Measurements from ENCODE around the gene DOK1.

Gene DOK1

DNA sequence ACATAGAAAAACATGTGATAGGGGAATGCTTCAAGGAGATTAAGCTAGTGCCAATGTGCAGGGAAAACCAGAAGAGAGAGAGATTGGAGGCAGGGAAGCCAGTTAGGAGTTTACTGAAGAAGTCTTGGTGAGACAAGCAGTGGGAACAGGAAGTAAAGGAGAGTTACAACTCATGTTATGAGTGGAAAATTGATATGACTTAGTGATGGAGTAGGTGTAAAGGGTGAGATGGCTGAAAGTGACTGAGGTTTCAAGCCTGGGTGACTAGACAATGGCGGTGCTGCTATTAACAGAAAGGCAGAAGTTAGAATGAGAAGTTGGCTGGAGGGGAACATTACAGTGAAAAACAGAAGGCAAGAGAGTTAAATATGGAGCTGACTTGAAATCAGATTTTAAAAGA, 16.5 kb downstream of the DOK1 start:
- no peak for DNase-seq (ENCODE audit: low read depth)

DNA sequence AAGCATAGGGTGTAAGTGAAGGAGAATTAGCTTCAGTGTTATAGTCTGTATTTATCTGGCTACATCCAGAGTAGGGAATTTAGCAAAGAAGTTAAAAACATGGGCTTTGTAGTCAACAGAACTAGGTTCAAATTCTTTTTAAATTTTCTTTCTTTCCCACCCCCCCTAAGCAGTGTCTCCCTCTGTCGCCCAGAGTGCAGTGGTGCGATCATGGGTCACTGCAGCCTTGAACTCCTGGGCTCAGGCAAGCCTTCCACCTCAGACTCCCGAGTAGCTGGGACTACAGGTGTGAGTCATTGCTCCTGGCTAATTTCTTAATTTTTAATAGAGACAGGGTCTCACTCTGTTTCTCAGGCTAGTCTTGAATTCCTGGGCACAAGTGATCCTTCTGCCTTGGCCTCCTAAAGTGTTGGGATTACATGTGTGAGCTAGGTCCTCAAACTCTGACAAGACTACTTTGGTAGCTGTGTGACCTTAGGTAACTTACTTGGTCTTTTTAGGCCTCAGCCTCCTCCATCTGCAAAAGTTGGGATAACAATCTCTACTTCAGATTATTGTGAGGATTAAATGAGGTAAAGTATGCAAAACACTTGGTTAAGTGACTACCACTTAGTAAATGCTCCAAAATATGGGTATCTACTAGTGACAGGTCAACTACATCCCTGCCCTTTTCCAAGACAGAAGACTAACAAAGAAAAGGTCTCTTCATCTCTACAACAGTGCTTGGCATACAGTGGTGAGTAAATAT, 17.8 kb downstream of the DOK1 start:
- DNase-seq (ENCODE audit: low read depth) = no peak

DNA sequence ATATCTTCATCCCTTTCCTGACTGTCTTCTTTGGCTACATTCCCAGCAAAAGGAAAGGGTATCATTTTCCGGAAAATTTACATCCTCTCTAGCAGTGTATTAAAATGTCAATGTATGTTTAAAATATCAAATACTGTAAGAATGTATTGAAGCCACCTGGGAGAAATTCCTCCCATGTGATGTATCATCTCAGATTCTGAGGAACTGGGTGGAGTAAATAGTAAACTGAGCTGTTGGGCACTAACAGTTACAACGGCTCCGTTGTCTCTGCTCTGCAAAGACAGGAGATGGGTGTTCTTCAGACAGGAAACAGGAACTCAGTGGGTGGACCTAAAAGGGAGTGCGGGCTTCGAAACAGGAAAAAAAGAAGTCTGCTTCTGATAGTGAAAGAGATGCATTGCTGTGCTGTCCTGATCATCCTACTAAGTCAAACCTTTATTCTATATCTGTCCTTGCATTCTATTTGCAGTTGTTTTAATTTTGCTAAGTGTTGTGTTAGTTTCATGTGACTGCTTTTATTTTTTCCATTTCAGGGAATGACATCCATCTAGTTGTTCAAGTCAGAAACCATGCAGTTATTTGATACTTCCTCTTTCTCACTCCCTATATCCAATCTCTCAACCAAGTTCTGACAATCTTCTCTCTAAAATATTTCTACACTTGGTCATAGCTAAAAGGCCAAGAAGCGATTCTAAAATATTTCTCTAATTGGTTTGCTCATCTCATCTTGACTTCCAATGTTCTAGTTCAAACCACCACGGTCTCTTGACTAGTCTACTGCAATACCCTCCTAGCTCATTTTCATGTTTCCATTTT, 19.4 kb downstream of the DOK1 start:
- DNase-seq (ENCODE audit: low read depth) = peak; percentile 82

DNA sequence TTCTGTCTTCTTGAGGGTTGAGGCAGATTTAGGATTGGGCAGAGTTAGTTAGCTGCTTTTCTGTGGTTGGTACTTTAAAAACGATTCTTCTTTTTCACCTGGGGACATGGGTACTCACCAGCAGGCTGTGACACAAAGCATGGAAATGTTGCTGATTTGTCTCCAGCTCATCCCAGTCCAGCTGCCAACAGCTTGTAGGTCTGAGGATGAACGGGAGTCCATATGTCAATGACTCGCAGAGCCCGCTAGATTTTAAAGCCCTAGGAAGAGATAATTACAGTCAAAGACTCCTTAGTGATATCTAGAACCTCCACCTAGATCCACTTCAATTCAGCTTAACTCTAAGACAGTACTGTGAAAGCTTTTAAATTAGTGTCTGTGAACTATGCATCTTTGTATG, 20.8 kb downstream of the DOK1 start:
- DNase-seq (ENCODE audit: low read depth) = no peak

DNA sequence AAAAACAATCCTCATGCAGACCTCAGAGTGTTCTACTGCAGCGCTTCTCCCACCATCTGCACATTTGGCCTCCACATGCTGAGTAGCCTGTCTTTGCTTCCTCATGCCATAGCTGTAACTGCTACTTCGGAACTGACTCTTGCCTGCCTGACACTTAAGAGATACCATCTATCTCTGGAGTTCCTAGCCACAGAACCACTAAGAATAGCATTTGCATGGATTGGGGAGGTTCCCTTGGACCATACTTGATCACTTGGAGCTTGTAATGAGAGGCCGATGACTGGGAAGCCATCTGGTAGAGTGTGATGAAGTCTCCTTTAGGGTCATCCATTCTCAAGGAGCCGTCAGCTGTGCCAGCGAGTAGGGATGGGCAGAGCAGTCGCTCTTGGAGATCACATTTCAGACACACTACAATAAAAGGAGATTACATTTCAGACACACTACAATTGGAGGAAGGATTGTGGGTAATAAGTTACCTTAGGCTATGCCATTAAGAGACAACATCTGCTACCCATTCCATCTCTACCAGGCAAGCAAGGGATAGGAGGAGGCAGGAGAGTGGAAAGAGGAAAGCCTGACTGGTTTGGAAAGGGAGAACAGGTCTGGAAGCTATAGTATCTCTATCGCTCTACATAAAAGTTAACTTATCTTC, 21.8 kb downstream of the DOK1 start:
- DNase-seq (ENCODE audit: low read depth) = no peak

DNA sequence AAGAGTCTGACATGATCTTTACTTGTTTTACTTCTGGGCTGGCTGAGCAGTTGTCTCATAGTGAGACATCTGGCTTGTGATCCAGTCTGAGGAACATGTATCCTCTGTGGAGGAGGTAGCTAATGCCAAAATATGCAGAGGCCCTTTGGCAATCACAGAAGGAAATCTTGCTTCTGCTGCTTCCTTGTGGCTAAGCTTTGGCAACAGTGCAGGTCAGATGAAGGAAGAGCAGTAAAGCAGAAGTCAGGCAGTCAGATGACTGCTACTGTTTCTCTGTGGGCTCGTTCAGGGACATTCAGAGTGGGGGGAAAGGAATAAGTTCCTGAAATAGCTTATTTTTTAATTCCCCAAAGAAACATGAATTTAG, 22.3 kb downstream of the DOK1 start:
- no peak for DNase-seq (ENCODE audit: low read depth)

DNA sequence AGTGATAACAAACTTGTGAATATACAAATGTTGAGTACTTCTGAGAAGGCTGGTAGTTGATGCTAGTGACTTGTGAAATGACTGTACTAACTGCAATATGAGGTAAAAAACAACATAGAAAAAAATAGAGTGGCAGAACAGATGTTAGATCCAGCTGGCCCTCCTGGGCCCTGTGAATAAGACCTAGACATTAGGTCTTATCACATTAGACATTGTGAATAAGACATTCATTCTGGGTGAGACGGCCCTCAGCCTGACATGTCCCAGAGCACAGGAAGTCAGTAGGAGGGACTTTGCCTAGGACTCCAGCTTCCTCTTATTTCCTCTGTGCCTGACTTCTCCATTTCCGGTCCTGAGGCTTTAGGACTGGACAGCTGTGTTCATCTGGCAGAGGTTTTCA, 22.9 kb downstream of the DOK1 start:
- no peak for DNase-seq (ENCODE audit: low read depth)

DNA sequence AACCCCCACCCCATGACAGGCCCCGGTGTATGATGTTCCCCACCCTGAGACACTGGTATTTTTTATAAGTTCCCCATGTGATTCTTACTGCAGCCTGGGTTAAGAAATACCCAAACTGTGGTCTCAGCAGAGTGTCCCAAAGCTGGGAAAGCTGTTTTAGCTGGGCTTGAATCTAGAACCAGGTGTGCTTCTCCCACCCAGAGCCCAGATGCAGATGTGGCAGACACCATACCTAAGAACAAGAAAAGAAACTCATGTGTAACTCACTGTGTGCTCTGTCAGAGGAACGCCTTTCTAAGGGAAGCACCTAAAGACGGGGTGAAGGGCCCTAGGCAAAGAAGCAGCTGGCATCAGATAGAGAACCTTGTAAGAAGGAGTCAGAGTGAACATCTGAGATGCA, 23.9 kb downstream of the DOK1 start:
- no peak for DNase-seq (ENCODE audit: low read depth)

DNA sequence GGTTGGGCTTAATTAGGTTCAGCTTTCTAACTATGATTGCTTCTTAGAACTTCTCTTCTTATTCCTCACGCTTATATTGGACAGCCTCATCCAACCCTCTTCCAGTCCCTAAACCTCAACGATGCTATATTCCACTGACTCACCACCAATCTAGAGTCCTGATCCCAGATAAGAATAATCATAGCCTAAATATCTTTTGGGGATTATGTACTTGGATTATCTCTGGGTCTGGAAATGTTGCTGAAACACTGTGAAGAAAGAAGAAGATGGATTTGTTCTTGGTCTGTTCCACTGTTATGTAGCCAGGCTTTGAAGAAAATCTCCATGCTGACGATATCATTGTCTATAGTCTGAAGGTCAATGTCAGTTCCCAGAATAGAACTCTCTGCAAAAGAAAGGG, 26.9 kb downstream of the DOK1 start:
- DNase-seq (ENCODE audit: low read depth) = no peak

DNA sequence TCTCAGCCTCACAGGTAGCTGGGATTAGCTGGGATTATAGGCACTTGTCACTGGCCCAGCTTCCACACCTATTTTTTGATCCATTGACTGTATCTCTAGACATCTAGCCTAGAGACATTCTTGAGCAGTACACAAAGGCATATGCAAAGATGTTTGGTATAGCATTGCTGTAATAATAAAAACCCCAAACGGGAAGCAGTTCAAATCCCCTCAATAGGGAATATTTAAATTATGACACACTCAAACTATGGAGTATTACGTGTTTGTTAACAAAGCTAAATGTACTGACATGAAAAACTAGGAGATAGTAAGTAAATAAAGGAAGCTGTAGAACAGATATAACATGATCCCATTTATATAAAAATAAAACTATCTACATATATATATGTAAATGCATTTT, 27.7 kb downstream of the DOK1 start:
- no peak for DNase-seq (ENCODE audit: low read depth)

DNA sequence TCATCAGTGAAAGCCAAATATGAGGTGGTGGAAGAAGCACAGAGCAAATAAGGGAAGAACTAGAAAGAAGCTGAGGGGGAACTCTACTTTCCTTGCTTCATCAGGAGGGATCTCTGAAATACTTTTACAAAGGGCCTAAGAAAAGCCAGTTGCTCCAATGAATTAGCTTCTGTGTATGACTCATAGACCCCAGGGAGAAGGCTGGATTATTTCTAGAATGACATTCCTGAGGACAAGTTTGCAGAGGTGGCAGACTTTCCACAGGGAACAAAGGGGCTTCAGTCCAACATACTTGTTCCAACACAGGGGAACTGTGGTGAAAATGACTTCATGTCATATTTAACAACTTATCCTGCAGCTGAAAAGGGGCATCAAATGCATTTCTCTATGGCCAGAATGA, 29.0 kb downstream of the DOK1 start:
- no peak for DNase-seq (ENCODE audit: low read depth)

DNA sequence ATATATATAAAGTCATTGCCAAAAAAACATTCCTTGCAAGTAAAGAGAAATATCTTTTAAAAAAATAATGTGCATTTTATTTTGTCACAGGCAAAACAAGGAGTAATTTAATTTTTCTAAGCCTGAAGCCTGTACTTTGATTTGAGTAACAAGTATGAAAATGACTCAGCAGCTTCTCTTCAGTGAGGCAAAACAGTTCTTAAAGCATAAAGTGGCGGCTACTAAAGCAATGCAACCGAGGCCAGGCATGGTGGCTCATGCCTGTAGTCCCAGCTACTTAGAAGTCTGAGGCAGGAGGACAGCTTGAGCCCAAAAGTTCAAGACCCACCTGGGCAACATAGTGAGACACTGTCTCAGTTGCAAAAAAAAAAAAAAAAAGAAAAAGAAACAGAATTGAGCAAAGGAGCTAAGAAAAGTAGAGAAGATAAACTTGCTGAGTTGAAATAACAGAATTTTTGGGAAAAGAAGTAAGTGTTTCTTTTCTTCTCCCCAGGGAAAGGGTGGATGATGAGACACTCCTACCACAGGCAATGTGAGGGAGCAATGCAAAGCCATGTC, 29.6 kb downstream of the DOK1 start:
- DNase-seq (ENCODE audit: low read depth) = no peak

DNA sequence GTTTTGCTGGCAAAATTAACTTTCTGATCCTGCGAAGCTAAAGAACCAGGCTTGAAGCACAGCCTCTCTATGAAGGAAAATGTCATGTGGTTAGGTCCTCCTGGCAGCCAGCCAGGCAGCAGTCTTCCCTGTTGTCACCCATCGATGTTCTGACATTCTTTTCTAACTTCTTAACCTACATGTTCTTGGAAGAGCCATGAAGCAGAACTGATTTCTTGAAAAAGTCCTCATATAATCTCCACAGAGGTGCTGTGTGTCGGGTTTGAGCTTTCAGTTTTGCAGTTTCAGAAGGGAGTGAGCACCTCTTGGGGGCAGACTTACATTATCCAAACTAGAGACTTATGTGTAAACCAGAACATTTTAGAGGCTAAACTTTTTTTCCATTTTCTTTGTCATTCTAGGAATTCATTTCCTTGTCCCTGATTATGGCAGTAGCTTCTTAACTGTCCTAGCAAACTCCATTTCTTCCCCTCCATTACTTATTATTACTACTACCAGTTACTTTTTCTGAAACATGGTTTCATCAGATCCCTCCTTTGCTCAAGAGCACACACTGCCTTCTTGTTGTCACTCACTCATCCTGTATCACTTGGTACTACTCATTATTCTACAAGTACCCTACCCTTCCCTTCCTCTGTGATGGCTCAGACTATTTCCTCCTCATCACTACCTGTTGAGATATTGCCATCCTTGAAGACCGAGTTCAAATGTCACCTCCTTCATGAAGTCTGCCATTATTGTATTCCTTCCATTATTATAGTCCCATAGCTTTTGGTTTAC, 31.1 kb downstream of the DOK1 start:
- no peak for DNase-seq (ENCODE audit: low read depth)

DNA sequence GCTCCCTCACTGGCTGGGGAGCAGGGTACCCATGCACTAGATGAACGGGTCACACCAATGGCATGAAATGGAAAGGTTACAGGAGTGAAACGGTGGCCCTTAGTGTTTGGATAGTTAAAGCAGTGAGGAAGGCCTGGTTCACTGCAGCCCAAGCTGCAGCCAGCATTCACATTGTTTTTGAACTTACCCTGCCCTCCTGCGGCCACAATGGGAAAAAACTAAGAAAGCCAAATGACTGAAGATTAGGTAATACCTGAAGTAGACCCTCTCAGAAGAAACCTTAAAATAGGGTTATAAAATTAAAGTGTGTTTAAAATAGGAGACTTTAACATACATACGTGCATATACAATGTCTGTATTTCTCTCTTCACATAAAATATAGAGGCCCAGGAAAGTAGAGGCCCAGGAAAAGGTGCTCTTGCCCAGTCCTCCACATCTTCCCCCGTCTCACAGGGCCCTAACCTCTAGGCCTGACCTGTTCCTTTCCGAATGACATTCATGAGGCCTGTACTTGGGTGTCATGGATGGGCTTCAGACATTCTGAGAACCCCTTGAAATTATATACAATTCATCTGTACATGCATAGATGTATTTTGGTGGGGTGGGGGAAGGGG, 33.3 kb downstream of the DOK1 start:
- no peak for DNase-seq (ENCODE audit: low read depth)

DNA sequence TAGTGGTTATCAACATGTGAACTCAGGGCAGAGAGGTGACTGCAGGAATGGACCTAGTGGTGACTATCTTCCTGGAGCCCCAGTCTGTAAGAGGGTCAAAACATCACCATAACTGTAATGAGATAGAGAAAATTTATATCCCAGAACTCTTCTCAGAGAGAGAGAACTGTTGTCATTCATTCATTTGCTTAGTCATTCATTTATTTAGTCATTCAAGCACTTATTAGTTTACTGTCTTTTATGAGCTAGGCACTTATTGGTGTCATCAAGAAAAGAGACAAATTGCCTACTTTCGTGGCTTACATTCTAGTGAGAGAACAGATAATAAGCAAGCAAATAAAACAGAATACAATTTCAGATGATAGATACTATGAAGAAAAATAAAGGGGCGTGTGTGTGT, 34.1 kb downstream of the DOK1 start:
- DNase-seq (ENCODE audit: low read depth) = no peak

DNA sequence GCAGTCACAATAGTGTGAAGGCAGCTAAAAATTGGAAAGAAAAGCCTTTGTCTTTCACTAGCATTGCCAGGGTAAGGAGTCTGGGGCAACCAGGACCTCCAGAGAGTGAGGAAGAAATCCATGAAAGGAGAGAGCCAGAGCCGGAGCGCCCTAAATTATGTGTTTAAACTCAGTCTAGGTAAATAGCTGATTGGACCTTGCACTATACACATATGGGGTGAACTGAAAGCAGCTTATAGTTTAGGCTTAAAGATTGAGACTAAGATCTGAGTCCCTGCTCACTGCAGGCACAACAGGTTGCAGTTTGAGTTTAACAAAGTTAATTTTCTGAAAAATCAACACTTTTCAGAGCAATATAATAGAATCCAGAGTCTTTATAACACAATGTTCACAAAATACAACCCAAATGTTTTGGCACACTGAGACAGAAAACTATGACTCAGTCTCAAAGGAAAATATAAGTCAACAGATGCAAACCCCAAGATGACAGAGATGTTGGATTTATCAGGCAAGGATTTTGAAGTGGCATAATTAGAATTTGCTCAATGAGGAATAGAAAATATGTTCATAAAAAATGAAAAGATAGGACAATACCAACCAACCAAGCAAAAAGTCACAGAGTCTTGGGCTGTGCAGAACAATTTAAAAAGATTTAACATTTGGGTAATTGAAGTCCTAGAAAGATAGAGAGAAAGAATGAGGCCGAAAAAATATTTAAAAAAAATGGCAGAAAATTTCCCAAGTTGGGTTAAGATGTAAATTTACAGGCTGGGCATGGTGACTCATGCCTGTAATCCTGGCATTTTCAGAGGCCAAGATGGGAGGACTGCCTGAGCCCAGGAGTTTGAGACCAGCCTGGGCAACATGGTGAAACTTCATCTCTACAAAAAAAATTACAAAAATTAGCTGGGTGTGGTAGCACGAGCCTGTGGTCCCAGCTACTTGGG, 39.6 kb downstream of the DOK1 start:
- DNase-seq (ENCODE audit: low read depth) = no peak

DNA sequence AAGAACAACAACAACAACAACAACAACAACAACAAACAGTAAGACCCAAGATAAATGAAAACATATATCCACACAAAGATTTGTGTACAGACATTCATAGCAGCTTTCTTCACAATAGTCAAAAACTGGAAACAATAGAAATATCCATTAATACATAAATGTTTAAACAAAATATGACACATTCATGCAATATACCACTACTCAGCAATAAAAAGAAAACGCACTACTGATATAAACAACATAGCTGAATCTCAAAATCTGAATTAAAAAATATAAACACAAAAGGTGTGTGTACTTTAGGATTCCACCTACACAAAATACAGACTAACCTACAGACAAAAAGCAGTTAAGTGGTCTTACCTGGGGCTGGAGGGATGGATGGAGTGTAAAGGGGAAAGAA, 42.1 kb downstream of the DOK1 start:
- DNase-seq (ENCODE audit: low read depth) = no peak

DNA sequence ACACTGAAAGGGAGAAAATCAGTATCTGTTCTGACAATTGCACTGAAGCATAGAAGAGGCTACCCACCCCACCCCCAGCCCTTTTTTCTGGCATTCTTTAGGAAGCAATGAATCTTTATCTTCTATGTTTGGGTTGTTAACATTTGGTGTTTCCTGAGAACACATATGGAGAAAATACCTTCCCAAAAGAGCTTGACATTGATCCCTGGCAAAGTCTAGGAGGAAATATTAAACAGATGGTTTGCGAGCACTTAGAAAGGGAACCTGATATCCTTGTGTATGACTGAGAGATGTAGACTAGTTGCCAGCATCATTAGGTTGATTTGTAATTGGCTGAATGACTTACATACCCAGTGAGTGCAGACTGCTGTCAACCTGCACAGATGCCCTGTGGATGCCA, 42.9 kb downstream of the DOK1 start:
- DNase-seq (ENCODE audit: low read depth) = no peak

DNA sequence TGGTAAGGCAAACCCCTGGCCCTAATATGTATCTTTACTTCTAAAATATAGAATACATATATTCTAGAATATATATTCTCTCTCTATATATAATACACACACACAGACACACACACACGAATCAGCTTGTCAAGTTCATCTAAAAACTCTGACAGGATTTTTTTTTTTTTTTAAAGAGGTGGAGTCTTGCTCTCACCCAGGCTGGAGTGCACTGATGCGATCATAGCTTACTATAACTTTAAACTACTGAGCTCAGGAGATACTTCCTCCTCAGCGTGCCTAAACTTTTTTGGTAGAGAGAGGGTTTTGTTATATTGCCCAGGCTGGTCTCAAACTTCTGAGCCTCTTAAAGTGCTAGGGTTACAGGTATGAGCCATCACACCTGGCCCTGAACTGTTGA, 45.2 kb downstream of the DOK1 start:
- no peak for DNase-seq (ENCODE audit: low read depth)

DNA sequence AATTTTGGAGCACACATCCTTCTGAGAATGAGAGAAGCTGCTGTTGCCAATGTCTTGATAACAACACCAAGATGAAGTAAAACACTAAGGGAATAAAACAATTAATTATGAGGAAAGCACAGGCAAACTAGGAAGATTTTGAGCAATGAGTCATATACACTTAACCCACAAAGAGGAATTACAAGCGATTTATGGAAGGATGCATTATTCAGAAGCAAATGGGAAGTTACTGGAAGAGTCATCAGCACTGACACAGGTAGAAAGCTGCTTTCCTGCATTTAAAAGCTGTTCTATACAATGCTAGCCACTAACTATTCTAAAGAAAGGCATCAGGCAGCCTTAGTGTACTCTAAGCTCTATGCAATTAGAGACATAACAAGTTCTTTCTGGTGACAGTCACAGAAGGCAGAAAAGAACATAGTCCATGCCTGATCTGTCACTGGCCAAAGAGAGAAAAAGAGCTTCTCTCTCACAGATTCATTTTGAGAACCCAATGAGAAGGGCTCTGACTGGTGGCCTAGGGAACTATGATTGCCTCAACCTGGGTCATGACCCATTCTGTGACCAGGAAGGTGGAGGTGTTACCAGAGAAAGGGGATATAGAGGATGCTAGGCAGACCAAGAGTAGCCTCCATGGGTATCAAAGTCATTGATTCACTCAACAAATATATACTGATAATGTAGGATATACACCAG, 48.2 kb downstream of the DOK1 start:
- no peak for DNase-seq (ENCODE audit: low read depth)
